GM21447 (cell line): ENCODE measurements around the gene THUMPD3.
A peak's percentile ranks its signal among the peaks of the same experiment; 100 is the strongest.

ENCODE experiments used
- ATAC-seq: cut with Tn5 transposase; IDR thresholded peaks from one replicate; pipeline ENCODE4 v1.9.1; 2021; ENCODE audit not compliant: unreplicated experiment

THUMPD3 gene

GRCh38 chr3:9396632-9397331 is 33.9 kb downstream of the THUMPD3 start:
- ATAC-seq = peak; percentile 74

- ATAC-seq = peak; percentile 42
These were observed 34.6 kb downstream of the THUMPD3 start, which contains the start of gene SETD5 for GRCh38 chr3:9397332-9397905. Gene SETD5 (plus strand): TSS chr3:9397615. CDS start chr3:9428939, 31,324 bp downstream.

- no peak for ATAC-seq
These were observed 35.2 kb downstream of the THUMPD3 start for GRCh38 chr3:9397906-9398699.

GRCh38 chr3:9398700-9399336 is 36.0 kb downstream of the THUMPD3 start:
- no peak for ATAC-seq

- ATAC-seq = no peak
These were observed 36.5 kb downstream of the THUMPD3 start for GRCh38 chr3:9399337-9399703.

GRCh38 chr3:9399746-9400145 is 36.9 kb downstream of the THUMPD3 start:
- no peak for ATAC-seq

GRCh38 chr3:9400616-9401015 is 37.8 kb downstream of the THUMPD3 start:
- ATAC-seq = no peak

- no peak for ATAC-seq
These were observed 39.1 kb downstream of the THUMPD3 start for GRCh38 chr3:9401986-9402385.

GRCh38 chr3:9402410-9403228 is 39.8 kb downstream of the THUMPD3 start:
- ATAC-seq = no peak

GRCh38 chr3:9403463-9403862 is 40.6 kb downstream of the THUMPD3 start:
- no peak for ATAC-seq

GRCh38 chr3:9404680-9405079 is 41.8 kb downstream of the THUMPD3 start:
- ATAC-seq = no peak

GRCh38 chr3:9405756-9406155 is 42.9 kb downstream of the THUMPD3 start:
- no peak for ATAC-seq

GRCh38 chr3:9406856-9407626 is 44.2 kb downstream of the THUMPD3 start:
- no peak for ATAC-seq

- ATAC-seq = no peak
These were observed 45.2 kb downstream of the THUMPD3 start for GRCh38 chr3:9408061-9408460.

- ATAC-seq = no peak
These were observed 45.7 kb downstream of the THUMPD3 start for GRCh38 chr3:9408546-9408945.

- ATAC-seq = no peak
These were observed 47.4 kb downstream of the THUMPD3 start for GRCh38 chr3:9409981-9410854.

- no peak for ATAC-seq
These were observed 48.4 kb downstream of the THUMPD3 start for GRCh38 chr3:9411302-9411701.

- ATAC-seq = no peak
These were observed 49.4 kb downstream of the THUMPD3 start for GRCh38 chr3:9412293-9412692.

GRCh38 chr3:9414826-9415225 is 52.0 kb downstream of the THUMPD3 start:
- ATAC-seq = no peak
